HepG2 (cell line): ENCODE measurements around the gene AMIGO1. TPM values are rescaled to one million over a fixed set of nuclear protein-coding genes. Genes with fewer than 3 reads are reported as not detected.

Source experiments
- CEBPB ChIP-seq: IDR thresholded peaks from 2 replicates; pipeline ENCODE4 v1.6.1; 2011; ENCODE audit warnings: low read depth, low read length, improper control_type of control experiment, borderline replicate concordance
- FOXC1 ChIP-seq: sonication (generic); formaldehyde crosslinking; IDR thresholded peaks from 2 replicates; pipeline ENCODE4 v1.8.0; 2022; ENCODE audit warnings: mild to moderate bottlenecking, missing genetic modification reagents, borderline replicate concordance
- HHEX ChIP-seq: IDR thresholded peaks from 2 replicates; pipeline ENCODE4 v1.6.1; 2016; ENCODE audit warnings: control low read depth
- KDM3A ChIP-seq: IDR thresholded peaks from 2 replicates; pipeline ENCODE4 v1.6.1; 2018; ENCODE audit warnings: low read depth, missing compliant biosample characterization
- MAZ ChIP-seq, 2 experiments: sonication (generic) in 1 of 2; formaldehyde crosslinking in 1 of 2; IDR thresholded peaks; 2 replicates each; pipeline versions ENCODE4 v1.5.0 to v1.6.1; 2012 to 2020; ENCODE audit warnings: low read depth in 2 of 2, mild to moderate bottlenecking in 2 of 2, borderline replicate concordance in 1 of 2, improper control_type of control experiment in 1 of 2, low read length in 1 of 2, missing genetic modification reagents in 1 of 2, moderate library complexity in 1 of 2
- MBNL3 ChIP-seq: fragments of 250-450 bp; sonication (Bioruptor Pico); conservative IDR thresholded peaks from 2 replicates; pipeline ENCODE4 v1.8.0; 2022; ENCODE audit warnings: mild to moderate bottlenecking, inconsistent platforms
- MXD1 ChIP-seq: sonication (generic); formaldehyde crosslinking; IDR thresholded peaks from 2 replicates; pipeline ENCODE4 v1.4.0; 2020; ENCODE audit warnings: mild to moderate bottlenecking, missing genetic modification reagents
- NAIF1 ChIP-seq: sonication (generic); formaldehyde crosslinking; IDR thresholded peaks from 2 replicates; pipeline ENCODE4 v1.5.0; 2020; ENCODE audit warnings: mild to moderate bottlenecking, missing genetic modification reagents, borderline replicate concordance
- REL ChIP-seq: sonication (generic); formaldehyde crosslinking; conservative IDR thresholded peaks from 2 replicates; pipeline ENCODE4 v1.8.0; 2022; ENCODE audit warnings: mild to moderate bottlenecking, missing genetic modification reagents, moderate library complexity
- TBL1XR1 ChIP-seq: fragments of 150-350 bp; IDR thresholded peaks from 2 replicates; pipeline ENCODE4 v1.6.1; 2014; ENCODE audit warnings: borderline replicate concordance, low read length; ENCODE audit not compliant: partially characterized antibody
- ZNF326 ChIP-seq: sonication (generic); formaldehyde crosslinking; IDR thresholded peaks from 2 replicates; pipeline ENCODE4 v1.4.0; 2020; ENCODE audit warnings: missing genetic modification reagents, borderline replicate concordance
- polyA plus RNA-seq, 8 experiments: library from polyadenylated mRNA; depleted of rRNA in 3 of 8; stranded (reverse) in 7 of 8; unstranded in 1 of 8; fragments of >200 nt; fragmentation: Illumina TruSeq in 4 of 8; extraction: Trizol in 4 of 8; gene quantifications; 2 replicates each; pipeline versions ENCODE4 v1.2.1 to v1.2.3, GENCODE V29; 2011 to 2016; ENCODE audit warnings: low read depth in 4 of 8, missing spikeins in 1 of 8, mixed read lengths in 1 of 8; ENCODE audit not compliant: insufficient read depth in 1 of 8
- total RNA-seq, 5 experiments: library from RNA; depleted of rRNA; stranded (reverse); fragments of >200 nt; fragmentation: Illumina TruSeq; extraction: Trizol; gene quantifications; 2 replicates each; pipeline ENCODE4 v1.2.3, GENCODE V29; 2016; ENCODE audit warnings: low read depth in 1 of 5

Gene AMIGO1
- total and polyA plus RNA-seq, 2 of the 13 experiments (the other 11 are each of a cell fraction or from before 2014, with no cell fraction given) = 0.40 to 1.3 TPM

GRCh38 chr1:109493805-109494539 is 15.6 kb downstream of the AMIGO1 start, which contains the start of gene CYB561D1 (continued):
- peak; percentile 90; the same call in 1 of the 2 replicates for TF ChIP-seq MAZ (IDR thresholded peaks at IDR 0.05; ENCODE audit: borderline replicate concordance, low read depth, low read length)
- peak; percentile 73 for TF ChIP-seq MAZ (CRISPR knock-in tag; IDR thresholded peaks at IDR 0.05; ENCODE audit: low read depth)
- peak; percentile 73; the same call in 1 of the 2 replicates for TF ChIP-seq MXD1 (CRISPR knock-in tag)
- TF ChIP-seq KDM3A (CRISPR knock-in tag) = peak; percentile 76; the same call in 1 of the 2 replicates
- no peak for TF ChIP-seq ZNF326 (CRISPR knock-in tag)
- TF ChIP-seq MBNL3 (CRISPR knock-in tag) = no peak
- peak; percentile 65; the same call in 1 of the 2 replicates for TF ChIP-seq REL (CRISPR knock-in tag)
- TF ChIP-seq FOXC1 (CRISPR knock-in tag) = no peak
- TF ChIP-seq TBL1XR1 = no peak
- no peak; the same call in 1 of the 2 replicates for TF ChIP-seq NAIF1 (CRISPR knock-in tag)
- no peak for TF ChIP-seq HHEX (CRISPR knock-in tag)
- no peak for TF ChIP-seq CEBPB
- TF ChIP-seq, all 625 proteins: peak for 238
